NCI-H510A treated with DMSO at 0.1 percent for 48 hours (cell line): Measurements from ENCODE around the gene BTF3L4.
"Not testable (repeated sequence)": the region's sequence is repeated elsewhere in the genome, so short reads cannot be mapped to it uniquely, and the experiment has no call there.

Experiments
- DNase-seq: peaks from one replicate; lab custom pipeline; 2025; lab: John Stamatoyannopoulos, UW

The BTF3L4 gene

GRCh38 chr1:52056163-52056936 lies at the start of gene BTF3L4:
TSS of gene BTF3L4 (plus strand) at chr1:52056295. CDS start at chr1:52059848, 3,553 bp downstream.
- peak; percentile 98 for DNase-seq

GRCh38 chr1:52007215-52008002 lies 48.7 kb upstream of the BTF3L4 start:
- DNase-seq = no peak

GRCh38 chr1:52008071-52008809 lies 47.9 kb upstream of the BTF3L4 start:
- no peak for DNase-seq

DNA sequence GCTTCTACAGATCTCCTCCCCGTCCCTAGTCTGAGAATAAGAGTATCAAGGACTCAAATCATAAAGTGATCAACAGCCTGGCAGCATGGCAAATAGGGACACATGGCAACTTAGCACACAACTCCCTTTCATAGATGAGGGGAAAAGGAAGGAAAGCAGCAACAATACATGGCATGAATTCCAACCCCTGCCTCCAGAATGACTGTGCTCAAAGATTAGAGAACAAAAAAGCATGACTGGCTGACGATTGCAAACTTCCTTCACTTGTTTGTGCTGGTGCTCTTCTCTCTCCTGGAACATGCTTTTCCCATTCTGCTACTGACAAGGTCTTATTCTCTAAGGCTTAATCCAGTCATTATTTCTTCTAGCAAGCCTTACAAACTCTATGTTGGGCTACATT lies 34.0 kb upstream of the BTF3L4 start:
- no peak for DNase-seq

DNA sequence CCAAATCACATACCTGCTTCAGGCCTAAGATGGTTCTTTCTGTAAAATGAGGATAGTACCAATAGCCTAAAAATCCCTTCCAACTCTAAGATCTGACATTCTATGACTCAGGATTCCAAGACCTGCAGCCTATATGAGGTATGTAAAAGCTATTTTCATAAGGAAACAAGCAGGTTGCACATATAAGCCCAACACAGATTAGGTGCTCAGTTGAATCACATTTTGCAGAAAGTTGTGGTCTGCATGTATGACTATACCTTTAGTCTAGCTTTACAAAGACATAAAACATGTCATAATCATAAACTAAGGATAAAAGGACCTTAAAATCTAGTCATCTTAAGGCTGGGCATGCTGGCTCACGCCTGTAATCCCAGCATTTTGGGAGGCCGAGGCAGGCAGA lies 29.8 kb upstream of the BTF3L4 start:
- no peak for DNase-seq

GRCh38 chr1:52028328-52028727 lies 27.8 kb upstream of the BTF3L4 start:
- no peak for DNase-seq

DNA sequence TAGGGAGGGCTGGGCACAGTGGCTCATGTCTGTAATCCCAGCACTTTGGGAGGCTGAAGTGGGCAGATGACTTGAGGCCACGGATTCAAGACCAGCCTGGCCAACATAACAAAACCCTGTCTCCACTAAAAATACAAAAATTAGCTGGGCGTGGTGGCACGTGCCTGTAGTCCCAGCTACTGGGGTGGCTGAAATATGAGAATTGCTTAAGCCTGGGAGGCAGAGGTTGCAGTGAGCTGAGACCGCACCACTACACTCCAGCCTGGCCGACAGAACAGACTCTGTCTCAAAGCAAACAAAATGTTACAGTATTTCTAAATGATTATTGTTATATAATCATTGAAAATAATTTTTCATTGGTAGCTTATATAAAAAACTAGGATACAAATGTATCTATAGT lies 27.3 kb upstream of the BTF3L4 start:
- not testable (repeated sequence) for DNase-seq

GRCh38 chr1:52032124-52032784 lies 23.8 kb upstream of the BTF3L4 start:
- no peak for DNase-seq

GRCh38 chr1:52032785-52033131 lies 23.3 kb upstream of the BTF3L4 start:
- DNase-seq = no peak

DNA sequence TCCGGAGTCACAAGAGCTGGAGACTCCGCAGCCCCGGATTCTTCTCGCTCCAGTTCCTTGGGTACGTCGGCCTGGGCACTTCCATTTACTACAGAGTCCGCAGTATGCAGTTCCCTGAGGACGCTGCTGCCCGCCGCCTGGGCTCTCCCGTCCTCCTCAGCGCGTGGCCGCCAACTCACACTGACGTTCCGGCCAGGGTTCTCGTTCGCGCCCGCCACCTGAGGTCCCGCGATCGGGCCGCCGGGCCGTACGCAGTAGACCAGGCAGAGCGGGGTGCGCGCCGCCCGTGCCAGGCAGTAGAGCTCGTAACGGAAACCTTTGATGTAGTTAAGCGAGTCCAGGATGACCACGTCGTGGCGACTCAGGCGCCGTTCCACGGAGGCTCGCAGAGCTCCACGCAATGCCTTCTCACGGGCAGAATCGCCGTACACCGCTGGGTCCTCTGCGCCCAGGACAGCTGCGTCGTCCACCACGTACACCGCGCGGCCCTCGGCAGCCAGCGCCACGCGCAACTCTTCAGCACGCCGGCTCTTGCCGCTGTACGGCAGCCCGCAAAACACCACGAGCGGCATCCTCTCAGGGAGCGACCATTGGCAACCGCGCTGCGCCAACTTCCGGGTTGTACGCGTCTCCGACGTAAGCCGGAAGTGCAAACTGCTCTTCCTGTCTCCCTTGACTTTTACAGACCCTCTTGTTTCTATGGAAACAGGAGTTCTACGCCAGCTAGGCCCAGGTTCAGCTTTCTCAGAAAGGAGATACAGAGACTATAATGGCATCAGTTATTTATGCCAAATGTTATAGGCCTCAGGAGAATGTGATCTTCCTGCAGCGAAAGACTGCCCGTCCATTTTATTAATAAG lies 22.7 kb upstream of the BTF3L4 start, which contains the start of gene KTI12:
KTI12 (minus strand) TSS at position 621 of the 860 bp plus-strand sequence; CDS start at position 572, 49 bp downstream.
- peak; percentile 79 for DNase-seq

GRCh38 chr1:52034050-52034384 lies 22.1 kb upstream of the BTF3L4 start:
- no peak for DNase-seq

GRCh38 chr1:52037402-52037814 lies 18.7 kb upstream of the BTF3L4 start:
- DNase-seq = peak; percentile 76

- DNase-seq = no peak
Measured at GRCh38 chr1:52037909-52038308, 18.2 kb upstream of the BTF3L4 start.

- no peak for DNase-seq
Measured at GRCh38 chr1:52041551-52042185, 14.4 kb upstream of the BTF3L4 start.

DNA sequence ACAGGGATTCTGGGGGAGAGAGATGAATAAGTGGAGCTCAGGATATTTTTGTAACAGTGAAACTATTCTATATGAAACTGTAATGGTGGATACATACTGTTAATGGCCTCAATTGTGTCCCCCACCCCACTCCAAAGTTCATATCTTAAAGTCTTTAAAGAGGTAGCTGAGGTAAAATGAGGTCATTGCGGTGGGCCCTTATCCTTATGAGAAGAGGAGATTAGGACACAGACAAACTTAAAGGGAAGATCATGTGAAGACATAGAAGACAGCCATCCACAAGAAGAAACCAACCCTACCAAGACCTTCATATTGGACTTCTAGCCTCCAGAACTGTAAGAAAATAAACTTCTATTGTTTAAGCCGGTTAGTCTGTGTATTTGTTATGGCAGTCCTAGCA lies 10.9 kb upstream of the BTF3L4 start:
- no peak for DNase-seq

GRCh38 chr1:52045666-52046195 lies 10.4 kb upstream of the BTF3L4 start:
- DNase-seq = not testable (repeated sequence)

- DNase-seq = not testable (repeated sequence)
Measured at GRCh38 chr1:52049337-52049736, 6.8 kb upstream of the BTF3L4 start.

GRCh38 chr1:52053862-52054261 lies 2.2 kb upstream of the BTF3L4 start:
- no peak for DNase-seq

DNA sequence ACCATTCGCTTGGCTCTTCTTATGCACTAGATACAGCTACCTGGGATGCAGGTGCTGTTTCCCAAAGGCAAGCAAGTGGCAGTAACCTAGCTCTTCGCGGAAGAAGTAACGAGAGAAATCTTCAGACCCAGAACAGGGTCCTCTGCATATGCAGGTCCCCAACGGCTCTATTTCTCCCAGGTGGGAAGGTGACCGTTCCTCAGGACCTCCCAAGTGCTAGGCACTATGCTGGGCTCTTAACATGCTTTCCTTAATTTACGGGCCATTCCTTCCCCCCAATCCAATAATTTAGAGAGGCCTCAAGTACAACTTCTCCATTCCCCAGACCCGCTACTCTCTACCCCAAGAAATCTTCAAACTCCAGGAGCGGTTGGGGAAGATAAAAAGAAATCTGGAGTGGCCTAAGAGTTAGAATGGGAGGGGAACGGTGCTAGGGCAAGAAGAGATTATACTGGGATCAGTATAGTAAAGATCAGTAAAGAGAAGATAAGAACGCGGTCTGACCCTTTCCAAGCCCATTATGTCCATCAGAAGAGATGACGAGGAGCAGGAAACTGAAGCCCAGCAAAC lies 1.5 kb upstream of the BTF3L4 start:
- DNase-seq = no peak
